KMS-11 (cell line): ENCODE results near the gene PRDM5.

ENCODE experiments used
- H2AFZ ChIP-seq: fragments of 200-600 bp; sonication (generic); 2 replicates; pipeline ENCODE4 v1.6.1; 2016; ENCODE audit warnings: antibody characterized with exemption, mixed run types, low read depth
- H3K27ac ChIP-seq: fragments of 200-600 bp; sonication (generic); 2 replicates; pipeline ENCODE4 v1.6.1; 2016; ENCODE audit warnings: mild to moderate bottlenecking, mixed run types
- H3K27me3 ChIP-seq: fragments of 200-600 bp; sonication (generic); 2 replicates; pipeline ENCODE4 v1.6.1; 2017; ENCODE audit warnings: mild to moderate bottlenecking, low read depth, mixed run types, moderate library complexity; ENCODE audit not compliant: insufficient read depth
- H3K36me3 ChIP-seq: fragments of 200-600 bp; sonication (generic); 2 replicates; pipeline ENCODE4 v1.6.1; 2017; ENCODE audit warnings: mild to moderate bottlenecking, mixed run types; ENCODE audit not compliant: insufficient read depth
- H3K4me1 ChIP-seq: fragments of 200-600 bp; sonication (generic); 2 replicates; pipeline ENCODE4 v1.6.1; 2016; ENCODE audit warnings: mild to moderate bottlenecking, low read depth, mixed run types; ENCODE audit not compliant: poor library complexity, severe bottlenecking
- H3K4me2 ChIP-seq: fragments of 200-600 bp; sonication (generic); 2 replicates; pipeline ENCODE4 v1.7.0; 2016; ENCODE audit warnings: mild to moderate bottlenecking, mixed run types
- H3K4me3 ChIP-seq: fragments of 200-600 bp; sonication (generic); IDR thresholded peaks from 2 replicates; pipeline ENCODE4 v1.6.1; 2017; ENCODE audit warnings: low read depth, low read length, mixed read lengths; ENCODE audit not compliant: insufficient read depth
- H3K79me2 ChIP-seq: fragments of 200-600 bp; sonication (generic); 2 replicates; pipeline ENCODE4 v1.6.1; 2016; ENCODE audit warnings: low read depth, mixed run types; ENCODE audit not compliant: insufficient read depth
- H3K9ac ChIP-seq: fragments of 200-600 bp; sonication (generic); 2 replicates; pipeline ENCODE4 v1.6.1; 2016; ENCODE audit warnings: mild to moderate bottlenecking, mixed run types
- H4K20me1 ChIP-seq: fragments of 200-600 bp; sonication (generic); 2 replicates; pipeline ENCODE4 v1.6.1; 2016; ENCODE audit warnings: mild to moderate bottlenecking, mixed run types; ENCODE audit not compliant: insufficient read depth
- TF ChIP-seq, protein P1 (sequence below): fragments of 200-600 bp; sonication (generic); conservative IDR thresholded peaks from 2 replicates; pipeline ENCODE4 v1.6.1; 2017; ENCODE audit warnings: low read depth, mild to moderate bottlenecking, antibody characterized with exemption, low read length, moderate library complexity, mixed read lengths

Gene PRDM5

DNA sequence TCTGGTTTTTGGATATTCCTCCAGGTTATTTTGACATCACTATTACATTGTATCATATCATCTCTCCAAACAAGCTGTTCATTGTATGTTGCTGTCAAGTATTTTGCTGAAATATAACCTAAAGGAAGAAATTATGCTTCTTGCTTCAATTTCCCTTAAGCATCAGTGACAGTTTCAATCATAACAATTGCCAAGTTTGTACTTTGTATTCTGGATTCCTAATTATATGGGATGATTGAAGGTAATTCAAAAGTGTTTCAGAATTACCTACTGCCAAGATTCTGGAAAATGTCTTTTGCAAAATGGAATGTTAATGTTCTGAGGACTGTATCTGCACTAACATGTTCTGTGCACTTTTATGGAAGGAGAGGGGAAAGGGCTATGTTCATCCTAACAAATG is 228.7 kb downstream of the PRDM5 start:
- TF ChIP-seq, protein P1, sequence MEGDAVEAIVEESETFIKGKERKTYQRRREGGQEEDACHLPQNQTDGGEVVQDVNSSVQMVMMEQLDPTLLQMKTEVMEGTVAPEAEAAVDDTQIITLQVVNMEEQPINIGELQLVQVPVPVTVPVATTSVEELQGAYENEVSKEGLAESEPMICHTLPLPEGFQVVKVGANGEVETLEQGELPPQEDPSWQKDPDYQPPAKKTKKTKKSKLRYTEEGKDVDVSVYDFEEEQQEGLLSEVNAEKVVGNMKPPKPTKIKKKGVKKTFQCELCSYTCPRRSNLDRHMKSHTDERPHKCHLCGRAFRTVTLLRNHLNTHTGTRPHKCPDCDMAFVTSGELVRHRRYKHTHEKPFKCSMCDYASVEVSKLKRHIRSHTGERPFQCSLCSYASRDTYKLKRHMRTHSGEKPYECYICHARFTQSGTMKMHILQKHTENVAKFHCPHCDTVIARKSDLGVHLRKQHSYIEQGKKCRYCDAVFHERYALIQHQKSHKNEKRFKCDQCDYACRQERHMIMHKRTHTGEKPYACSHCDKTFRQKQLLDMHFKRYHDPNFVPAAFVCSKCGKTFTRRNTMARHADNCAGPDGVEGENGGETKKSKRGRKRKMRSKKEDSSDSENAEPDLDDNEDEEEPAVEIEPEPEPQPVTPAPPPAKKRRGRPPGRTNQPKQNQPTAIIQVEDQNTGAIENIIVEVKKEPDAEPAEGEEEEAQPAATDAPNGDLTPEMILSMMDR = no peak
- Histone ChIP-seq H3K27ac (no peak overlapping the region), H3K4me2 (no peak overlapping the region), H3K27me3 (no peaks in the 10 kb centered on the region), H3K9ac (no peak overlapping the region), H3K4me1 (no peaks in the 10 kb centered on the region), H4K20me1 (no peaks in the 10 kb centered on the region), H2AFZ (no peak overlapping the region), H3K4me3 (no peak overlapping the region), H3K36me3 (no peaks in the 10 kb centered on the region), H3K79me2 (no peaks in the 10 kb centered on the region)

DNA sequence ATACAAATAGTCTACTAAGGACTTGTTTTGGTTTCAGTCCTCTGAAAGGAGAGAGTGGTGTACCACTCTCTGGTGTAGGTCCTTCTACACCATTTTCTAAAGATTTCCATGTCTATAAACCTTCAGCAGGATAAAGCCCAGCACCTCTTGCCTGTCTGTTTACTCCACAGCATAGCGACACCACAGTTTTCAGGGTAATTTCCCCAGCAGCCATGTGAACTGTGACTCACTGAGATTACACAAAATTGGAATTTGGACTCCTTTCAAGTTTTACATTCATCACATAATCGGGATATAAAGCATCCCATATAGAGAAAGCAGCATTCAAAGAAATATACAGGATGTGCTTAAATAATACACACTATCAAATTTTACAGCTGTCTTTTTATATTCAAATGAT is 229.6 kb downstream of the PRDM5 start:
- Histone ChIP-seq H3K79me2 (no peaks in the 10 kb centered on the region), H3K27me3 (no peaks in the 10 kb centered on the region), H3K4me1 (no peaks in the 10 kb centered on the region), H3K9ac (no peak overlapping the region), H2AFZ (no peak overlapping the region), H3K27ac (no peak overlapping the region), H3K4me2 (no peak overlapping the region; the same call in 1 of the 2 replicates), H4K20me1 (no peaks in the 10 kb centered on the region), H3K4me3 (no peak overlapping the region), H3K36me3 (no peaks in the 10 kb centered on the region)
- TF ChIP-seq, protein P1 = no peak

DNA sequence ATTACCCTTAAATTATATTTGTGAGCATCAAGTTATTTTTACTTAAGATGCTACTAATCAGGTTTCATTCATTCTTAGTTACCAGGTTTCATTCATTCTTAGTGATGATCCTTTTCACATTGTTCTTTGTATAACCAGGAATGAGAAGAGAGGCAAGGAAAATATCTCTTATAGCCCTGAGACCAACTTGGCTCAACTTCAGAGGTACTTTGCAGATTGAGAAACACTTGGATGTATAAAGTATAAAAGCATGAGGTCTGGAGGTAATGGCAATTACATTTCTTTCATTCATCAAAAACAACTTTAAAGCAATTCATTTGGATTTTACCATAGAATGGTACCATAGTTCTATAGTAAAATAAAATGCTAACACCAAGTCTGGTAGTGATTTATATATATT is 231.0 kb downstream of the PRDM5 start:
- H3K4me1 ChIP-seq = no peaks in the 10 kb centered on the region
- no peak overlapping the region for H2AFZ ChIP-seq
- TF ChIP-seq, protein P1 = no peak
- H4K20me1 ChIP-seq = no peaks in the 10 kb centered on the region
- H3K9ac ChIP-seq = no peak overlapping the region
- no peak overlapping the region for H3K4me3 ChIP-seq
- no peaks in the 10 kb centered on the region for H3K79me2 ChIP-seq
- H3K27ac ChIP-seq = no peak overlapping the region
- H3K4me2 ChIP-seq = no peak overlapping the region
- no peaks in the 10 kb centered on the region for H3K36me3 ChIP-seq
- H3K27me3 ChIP-seq = no peaks in the 10 kb centered on the region

DNA sequence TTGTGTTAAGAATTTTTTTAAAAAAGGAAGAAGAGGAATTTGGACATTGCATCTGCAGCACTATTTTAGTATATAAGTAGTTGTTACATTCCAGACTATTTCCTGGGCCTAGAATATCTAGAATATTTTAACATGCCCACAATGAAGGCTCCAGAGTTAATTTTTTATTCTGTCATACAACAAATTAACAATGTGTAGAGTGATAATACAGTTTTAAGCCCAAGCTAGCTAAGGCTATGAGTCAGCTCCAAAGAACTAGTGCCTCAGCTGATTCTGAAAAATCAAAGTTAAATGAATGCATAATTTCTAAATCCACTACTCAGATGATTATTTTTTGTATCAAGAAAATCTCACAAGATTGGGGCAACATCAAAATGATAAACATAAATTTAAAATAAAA is 231.4 kb downstream of the PRDM5 start:
- no peak overlapping the region for H3K4me2 ChIP-seq

More for the DNA sequence above, 231.4 kb downstream of the PRDM5 start:
- no peaks in the 10 kb centered on the region for H3K27me3 ChIP-seq
- H3K4me3 ChIP-seq = no peak overlapping the region
- TF ChIP-seq, protein P1 = no peak
- H3K27ac ChIP-seq = no peak overlapping the region
- H3K79me2 ChIP-seq = no peaks in the 10 kb centered on the region
- H3K36me3 ChIP-seq = no peaks in the 10 kb centered on the region
- no peaks in the 10 kb centered on the region for H3K4me1 ChIP-seq
- no peak overlapping the region for H3K9ac ChIP-seq
- H2AFZ ChIP-seq = no peak overlapping the region
- no peaks in the 10 kb centered on the region for H4K20me1 ChIP-seq
